Activated effector memory CD4-positive, alpha-beta T cell treated with Interleukin-2 at 50 U/mL for 16 hours (primary cell): ENCODE data around the gene MMP8.
"Not testable (repeated sequence)": the region's sequence is repeated elsewhere in the genome, so short reads cannot be mapped to it uniquely, and the experiment has no call there.

Experiments
- DNase-seq: peaks from one replicate; pipeline ENCODE4 v3.0.0-alpha.2; 2020

The MMP8 gene

GRCh38 chr11:102724904-102725500 lies at the start of gene MMP8:
TSS of gene MMP8 (minus strand) at chr11:102724954. CDS start at chr11:102724855, 99 bp downstream.
- no peak for DNase-seq

GRCh38 chr11:102773386-102773785 lies 48.6 kb upstream of the MMP8 start:
- no peak for DNase-seq

- no peak for DNase-seq
Measured at GRCh38 chr11:102771351-102771750, 46.6 kb upstream of the MMP8 start.

GRCh38 chr11:102770191-102770590 lies 45.4 kb upstream of the MMP8 start:
- no peak for DNase-seq

- no peak for DNase-seq
Measured at GRCh38 chr11:102767800-102768199, 43.0 kb upstream of the MMP8 start.

- no peak for DNase-seq
Measured at GRCh38 chr11:102763440-102763839, 38.7 kb upstream of the MMP8 start.

GRCh38 chr11:102762361-102762767 lies 37.6 kb upstream of the MMP8 start:
- DNase-seq = no peak

- no peak for DNase-seq
Measured at GRCh38 chr11:102761646-102762238, 37.0 kb upstream of the MMP8 start.

- no peak for DNase-seq
Measured at GRCh38 chr11:102760344-102761035, 35.7 kb upstream of the MMP8 start.

- no peak for DNase-seq
Measured at GRCh38 chr11:102757823-102758549, 33.2 kb upstream of the MMP8 start.

GRCh38 chr11:102753267-102753666 lies 28.5 kb upstream of the MMP8 start:
- no peak for DNase-seq

- no peak for DNase-seq
Measured at GRCh38 chr11:102751673-102752072, 26.9 kb upstream of the MMP8 start.

- DNase-seq = no peak
Measured at GRCh38 chr11:102749101-102749722, 24.5 kb upstream of the MMP8 start.

GRCh38 chr11:102746746-102747578 lies 22.2 kb upstream of the MMP8 start:
- not testable (repeated sequence) for DNase-seq

- DNase-seq = no peak
Measured at GRCh38 chr11:102734650-102735049, 9.9 kb upstream of the MMP8 start.

- DNase-seq = no peak
Measured at GRCh38 chr11:102733232-102733875, 8.6 kb upstream of the MMP8 start.

GRCh38 chr11:102730944-102731343 lies 6.2 kb upstream of the MMP8 start:
- not testable (repeated sequence) for DNase-seq

- no peak for DNase-seq
Measured at GRCh38 chr11:102729849-102730815, 5.4 kb upstream of the MMP8 start.

- DNase-seq = no peak
Measured at GRCh38 chr11:102727890-102728289, 3.1 kb upstream of the MMP8 start.

- DNase-seq = no peak
Measured at GRCh38 chr11:102722821-102723220, 1.9 kb downstream of the MMP8 start.
